Left ventricle myocardium inferior (tissue), 1 donor: ENCODE results near the gene HAUS2. TPM values are rescaled to one million over a fixed set of nuclear protein-coding genes. Genes with fewer than 3 reads are reported as not detected.

Experiments
- DNase-seq: peaks from one replicate; pipeline ENCODE4 v3.0.0-alpha.2; 2020
- H3K27ac ChIP-seq: fragments of 200-600 bp; replicated peaks from 2 replicates; pipeline ENCODE4 v1.8.0; 2021
- H3K27me3 ChIP-seq: fragments of 200-600 bp; 2 replicates; pipeline ENCODE4 v1.8.0; 2021; ENCODE audit warnings: low read depth
- H3K36me3 ChIP-seq: fragments of 200-600 bp; 2 replicates; pipeline ENCODE4 v1.8.0; 2021
- H3K4me1 ChIP-seq: fragments of 200-600 bp; 2 replicates; pipeline ENCODE4 v1.8.0; 2021
- H3K4me3 ChIP-seq: fragments of 200-600 bp; 2 replicates; pipeline ENCODE4 v1.8.0; 2021; ENCODE audit warnings: mild to moderate bottlenecking, moderate library complexity
- H3K9me3 ChIP-seq: fragments of 200-600 bp; replicated peaks from 2 replicates; pipeline ENCODE4 v1.8.0; 2021
- intact Hi-C: fragments of 100-400 bp; cut with micrococcal nuclease; formaldehyde crosslinking; loops from one replicate; pipeline ENCODE4 v1.11.0; 2022
- total RNA-seq: library from RNA; stranded (reverse); fragmentation: NEBNext Ultra II Directional; extraction: Animal tissue kit (Norgen Biotek cat#: 25700); gene quantifications from one replicate; pipeline ENCODE4 v1.2.1, GENCODE V29; 2021
- TF ChIP-seq, protein P1 (sequence below): fragments of 200-600 bp; IDR thresholded peaks from 2 replicates; pipeline ENCODE4 v1.8.0; 2021; ENCODE audit warnings: antibody characterized with exemption, mild to moderate bottlenecking, borderline replicate concordance
- donor health status: DM: no; HTN: yes; CAD: no; lungs with severe emphysema.

The HAUS2 gene
- total RNA-seq, 1 donor from 2014 or later: 9.9 TPM

DNA sequence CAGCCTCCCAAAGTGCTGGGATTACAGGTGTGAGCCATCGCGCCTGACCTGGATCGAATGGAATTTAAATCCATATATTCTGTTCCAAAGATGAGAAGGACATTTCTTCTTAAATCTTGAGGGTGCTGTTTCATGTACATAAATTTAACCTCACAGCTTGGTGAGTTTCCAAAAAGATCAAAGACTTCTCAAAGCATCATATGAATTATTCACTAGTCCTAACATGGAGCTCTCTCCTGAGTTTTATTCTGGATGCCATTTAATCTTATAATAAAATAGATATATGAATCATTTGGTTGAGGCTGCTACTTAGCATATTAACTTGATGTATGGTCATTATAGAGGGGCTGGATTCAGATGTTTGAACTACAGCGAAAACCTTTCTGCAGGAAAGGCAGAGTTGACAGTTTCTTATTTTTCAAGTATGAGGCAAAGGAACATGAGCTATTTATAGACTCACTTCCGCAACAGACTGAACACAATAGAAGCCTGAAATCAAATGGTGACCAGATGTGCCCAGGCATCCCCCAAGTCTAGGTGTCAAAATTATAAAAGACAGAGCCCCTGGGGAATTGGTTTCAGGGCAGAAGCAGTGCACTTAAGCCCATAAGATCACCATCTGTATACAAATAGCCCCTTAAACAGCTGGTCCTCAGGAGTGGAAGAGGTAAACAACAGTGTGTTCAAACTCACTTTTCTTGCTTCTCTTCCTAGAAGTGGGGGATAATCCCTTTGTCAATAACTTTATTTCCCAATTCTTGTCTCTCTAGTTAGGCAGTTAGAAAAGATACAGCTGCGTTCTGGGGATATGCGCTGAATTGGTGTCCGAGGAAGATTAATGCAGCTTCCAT is 56.5 kb downstream of the HAUS2 start:
- no peak for DNase-seq
- Histone ChIP-seq H3K4me3 (peak overlapping the region; percentile 21), H3K36me3 (no peaks in the 10 kb centered on the region), H3K4me1 (peaks cover 65% of the 10 kb centered on the region), H3K9me3 (no peaks in the 10 kb centered on the region), H3K27ac (peak overlapping the region; percentile 78), H3K27me3 (no peaks in the 10 kb centered on the region)
- TF ChIP-seq, protein P1, sequence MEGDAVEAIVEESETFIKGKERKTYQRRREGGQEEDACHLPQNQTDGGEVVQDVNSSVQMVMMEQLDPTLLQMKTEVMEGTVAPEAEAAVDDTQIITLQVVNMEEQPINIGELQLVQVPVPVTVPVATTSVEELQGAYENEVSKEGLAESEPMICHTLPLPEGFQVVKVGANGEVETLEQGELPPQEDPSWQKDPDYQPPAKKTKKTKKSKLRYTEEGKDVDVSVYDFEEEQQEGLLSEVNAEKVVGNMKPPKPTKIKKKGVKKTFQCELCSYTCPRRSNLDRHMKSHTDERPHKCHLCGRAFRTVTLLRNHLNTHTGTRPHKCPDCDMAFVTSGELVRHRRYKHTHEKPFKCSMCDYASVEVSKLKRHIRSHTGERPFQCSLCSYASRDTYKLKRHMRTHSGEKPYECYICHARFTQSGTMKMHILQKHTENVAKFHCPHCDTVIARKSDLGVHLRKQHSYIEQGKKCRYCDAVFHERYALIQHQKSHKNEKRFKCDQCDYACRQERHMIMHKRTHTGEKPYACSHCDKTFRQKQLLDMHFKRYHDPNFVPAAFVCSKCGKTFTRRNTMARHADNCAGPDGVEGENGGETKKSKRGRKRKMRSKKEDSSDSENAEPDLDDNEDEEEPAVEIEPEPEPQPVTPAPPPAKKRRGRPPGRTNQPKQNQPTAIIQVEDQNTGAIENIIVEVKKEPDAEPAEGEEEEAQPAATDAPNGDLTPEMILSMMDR: no peak
- intact Hi-C loops: no loop called here

DNA sequence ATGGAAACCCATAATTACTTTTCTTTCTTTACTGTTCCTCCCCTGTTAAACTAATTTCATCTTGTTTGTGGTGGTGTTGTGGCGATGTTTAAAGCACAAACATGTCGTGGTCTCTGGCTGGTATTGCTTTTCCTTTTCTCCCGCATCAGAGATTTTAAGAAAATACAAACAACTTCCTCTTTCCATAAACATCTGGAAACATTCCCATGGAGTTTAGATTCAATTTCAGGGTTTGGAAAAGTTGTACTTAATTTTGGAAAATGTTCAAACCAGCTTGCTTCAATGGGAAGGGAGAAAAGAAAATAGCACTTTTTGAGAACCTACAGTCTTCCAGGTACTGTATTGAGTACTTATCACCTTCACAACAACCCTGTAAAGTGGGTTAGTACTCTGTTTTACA is 57.2 kb downstream of the HAUS2 start:
- Histone ChIP-seq H3K36me3 (no peaks in the 10 kb centered on the region), H3K27me3 (no peaks in the 10 kb centered on the region), H3K27ac (peak overlapping the region; percentile 78), H3K4me1 (peaks cover 63% of the 10 kb centered on the region), H3K4me3 (peak overlapping the region; percentile 21), H3K9me3 (no peaks in the 10 kb centered on the region)
- no peak for DNase-seq
- TF ChIP-seq, protein P1: no peak
- intact Hi-C loops: no loop called here

DNA sequence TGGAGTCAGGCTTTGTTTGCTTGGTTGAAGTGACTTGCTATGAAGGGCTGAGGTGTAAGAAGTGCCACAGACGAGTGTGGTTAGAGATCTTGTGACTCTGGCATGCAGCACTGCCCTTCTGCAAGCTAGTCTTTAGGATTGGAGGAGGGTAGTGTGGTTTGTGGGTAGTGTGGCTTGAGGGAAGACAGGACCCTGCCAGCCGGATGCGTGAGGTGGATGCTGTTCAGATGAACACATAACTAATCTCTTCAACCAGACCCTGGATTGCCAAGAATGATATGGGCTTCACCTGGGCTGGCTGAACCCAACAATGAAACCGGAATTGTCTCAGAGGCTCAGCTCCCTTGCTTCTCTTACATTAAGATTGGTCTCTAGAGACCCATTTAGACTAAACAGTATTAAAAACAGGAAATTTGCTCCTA is 59.5 kb downstream of the HAUS2 start:
- Histone ChIP-seq H3K36me3 (no peaks in the 10 kb centered on the region), H3K4me3 (no peak overlapping the region), H3K4me1 (peaks cover 75% of the 10 kb centered on the region), H3K27ac (peak overlapping the region; percentile 56), H3K9me3 (no peaks in the 10 kb centered on the region), H3K27me3 (no peaks in the 10 kb centered on the region)
- TF ChIP-seq, protein P1: no peak
- intact Hi-C loops: no loop called here
- no peak for DNase-seq

DNA sequence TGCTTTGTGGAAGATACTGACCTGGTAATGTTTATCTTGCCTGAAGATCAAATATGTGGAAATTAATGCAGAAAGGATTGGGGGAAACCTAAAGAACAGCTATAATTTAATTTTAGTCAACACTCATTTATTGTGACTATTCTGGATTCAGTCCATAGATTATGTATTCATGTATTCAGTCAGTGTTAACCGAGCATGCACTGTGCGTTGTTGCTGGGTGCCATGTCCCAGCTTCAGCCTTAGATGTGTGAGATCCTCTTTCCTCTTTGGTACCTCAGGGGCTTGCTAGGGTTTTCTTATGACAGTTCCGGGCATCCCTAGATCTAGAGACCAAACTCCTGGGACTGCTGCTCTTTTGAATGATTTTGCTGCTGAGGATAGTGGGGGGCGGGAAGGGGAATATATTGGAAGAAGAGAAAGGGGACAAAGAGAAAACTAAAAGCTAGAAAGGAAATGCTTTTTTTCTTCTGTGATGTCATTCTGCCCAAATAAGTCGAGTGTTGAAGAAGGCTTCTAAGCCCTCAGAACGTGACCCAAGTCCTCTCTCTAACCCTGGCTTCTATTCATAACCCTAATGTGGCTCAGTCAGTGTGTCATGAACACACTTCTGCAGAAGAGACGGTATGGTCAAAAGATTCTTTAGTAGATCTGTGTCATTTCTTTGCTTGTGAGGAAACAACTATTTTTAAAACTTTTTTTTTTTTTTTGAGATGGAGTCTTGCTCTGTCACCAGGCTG is 60.3 kb downstream of the HAUS2 start:
- H3K4me1 ChIP-seq: peaks cover 75% of the 10 kb centered on the region
- peak overlapping the region; percentile 19 for H3K4me3 ChIP-seq

DNA sequence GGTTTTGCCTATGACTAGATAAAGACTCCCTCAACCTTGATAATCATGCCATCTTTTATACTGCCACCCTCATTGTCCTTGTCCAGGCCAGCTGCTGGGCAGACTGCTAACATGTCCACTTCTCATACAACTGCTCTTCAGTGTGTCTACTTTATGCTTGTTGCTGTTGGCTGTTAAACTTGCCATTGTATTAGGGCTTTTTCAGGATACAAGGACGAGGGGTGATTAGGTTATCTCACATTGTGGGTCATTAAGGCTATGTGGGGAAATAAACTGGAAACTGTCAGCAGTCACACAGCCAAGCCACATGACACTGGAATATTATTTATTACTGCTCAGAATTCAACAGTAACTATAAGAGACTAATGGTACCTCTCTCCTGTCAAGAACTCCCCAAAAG is 62.9 kb downstream of the HAUS2 start:
- no peaks in the 10 kb centered on the region for H3K27me3 ChIP-seq
- H3K9me3 ChIP-seq: no peaks in the 10 kb centered on the region
- intact Hi-C loops: no loop called here
- no peak for DNase-seq
- no peaks in the 10 kb centered on the region for H3K36me3 ChIP-seq
- no peak overlapping the region for H3K4me3 ChIP-seq
- peaks cover 50% of the 10 kb centered on the region for H3K4me1 ChIP-seq
- no peak overlapping the region for H3K27ac ChIP-seq
- TF ChIP-seq, protein P1: no peak

More for the DNA sequence above, 60.3 kb downstream of the HAUS2 start:
- Histone ChIP-seq H3K36me3 (no peaks in the 10 kb centered on the region), H3K9me3 (no peaks in the 10 kb centered on the region), H3K27me3 (no peaks in the 10 kb centered on the region), H3K27ac (peak overlapping the region; percentile 56)
- DNase-seq: no peak
- TF ChIP-seq, protein P1: no peak
- intact Hi-C loops: no loop called here
